Suprapubic skin (tissue), 4 donors: ENCODE data around the gene TSHZ1. TPM values are rescaled to one million over a fixed set of nuclear protein-coding genes. Genes with fewer than 3 reads are reported as not detected.

ENCODE experiments used
- DNase-seq, 2 donors: peaks; one replicate each; pipeline ENCODE4 v3.0.0-alpha.2; 2019; ENCODE audit warnings: low spot score in 2 of 2
- H3K27ac ChIP-seq: fragments of 200-600 bp; sonication (generic); one replicate; pipeline ENCODE4 v1.5.1; 2019
- H3K27me3 ChIP-seq: fragments of 200-600 bp; sonication (generic); one replicate; pipeline ENCODE4 v1.5.1; 2019
- H3K36me3 ChIP-seq: fragments of 200-600 bp; sonication (generic); one replicate; pipeline ENCODE4 v1.5.1; 2019
- H3K4me1 ChIP-seq: fragments of 200-600 bp; sonication (generic); one replicate; pipeline ENCODE4 v1.5.1; 2019
- H3K4me3 ChIP-seq: fragments of 200-600 bp; sonication (generic); one replicate; pipeline ENCODE4 v1.5.1; 2019; ENCODE audit warnings: mild to moderate bottlenecking
- H3K9me3 ChIP-seq: fragments of 200-600 bp; sonication (generic); one replicate; pipeline ENCODE4 v1.5.1; 2019
- EP300 ChIP-seq: sonication (generic); formaldehyde crosslinking; IDR thresholded peaks from one replicate; pipeline ENCODE4 v1.6.1; 2017; ENCODE audit warnings: antibody characterized with exemption
- POLR2A ChIP-seq, 2 donors: fragments of 450-650 bp; IDR thresholded peaks; one replicate each; pipeline ENCODE4 v1.6.1; 2017; ENCODE audit warnings: antibody characterized with exemption in 2 of 2, mild to moderate bottlenecking in 2 of 2, moderate library complexity in 2 of 2
- POLR2AphosphoS5 ChIP-seq, 3 donors: sonication (generic); formaldehyde crosslinking; IDR thresholded peaks; one replicate each; pipeline ENCODE4 v1.6.1; 2017; ENCODE audit warnings: antibody characterized with exemption in 3 of 3
- WGBS: methylation state at CpG from one replicate; pipeline ENCODE4 v1.1.5; 2018; 5-methylcytosine and 5-hydroxymethylcytosine counted together
- total RNA-seq, 4 donors: library from RNA; depleted of rRNA; stranded (reverse); fragments of >200 nt; gene quantifications; one replicate each; pipeline ENCODE4 v1.1.0, GENCODE V29; 2016
- TF ChIP-seq, protein P1 (sequence below), 2 donors: fragments of 200-600 bp in 1 of 2; fragments of 450-650 bp in 1 of 2; sonication (generic) in 1 of 2; IDR thresholded peaks; one replicate each; pipeline ENCODE4 v1.5.1; 2016 to 2019; ENCODE audit warnings: antibody characterized with exemption in 2 of 2, mild to moderate bottlenecking in 1 of 2, moderate library complexity in 1 of 2

TSHZ1 gene
- total RNA-seq, 4 donors from 2014 or later = 15.2 to 24.5 (median 20.3) TPM

GRCh38 chr18:75226956-75227316, 16.3 kb downstream of the TSHZ1 start:
- peak overlapping the region; percentile 24 for H3K4me3 ChIP-seq
- H3K36me3 ChIP-seq = no peaks in the 10 kb centered on the region
- peaks cover 26% of the 10 kb centered on the region for H3K4me1 ChIP-seq
- TF ChIP-seq EP300 = no peak
- no peaks in the 10 kb centered on the region for H3K27me3 ChIP-seq
- WGBS = 62% methylated on average over 5 of the region's 5 CpGs
- H3K9me3 ChIP-seq = no peaks in the 10 kb centered on the region
- no peak for DNase-seq
- no peak overlapping the region for H3K27ac ChIP-seq

DNA sequence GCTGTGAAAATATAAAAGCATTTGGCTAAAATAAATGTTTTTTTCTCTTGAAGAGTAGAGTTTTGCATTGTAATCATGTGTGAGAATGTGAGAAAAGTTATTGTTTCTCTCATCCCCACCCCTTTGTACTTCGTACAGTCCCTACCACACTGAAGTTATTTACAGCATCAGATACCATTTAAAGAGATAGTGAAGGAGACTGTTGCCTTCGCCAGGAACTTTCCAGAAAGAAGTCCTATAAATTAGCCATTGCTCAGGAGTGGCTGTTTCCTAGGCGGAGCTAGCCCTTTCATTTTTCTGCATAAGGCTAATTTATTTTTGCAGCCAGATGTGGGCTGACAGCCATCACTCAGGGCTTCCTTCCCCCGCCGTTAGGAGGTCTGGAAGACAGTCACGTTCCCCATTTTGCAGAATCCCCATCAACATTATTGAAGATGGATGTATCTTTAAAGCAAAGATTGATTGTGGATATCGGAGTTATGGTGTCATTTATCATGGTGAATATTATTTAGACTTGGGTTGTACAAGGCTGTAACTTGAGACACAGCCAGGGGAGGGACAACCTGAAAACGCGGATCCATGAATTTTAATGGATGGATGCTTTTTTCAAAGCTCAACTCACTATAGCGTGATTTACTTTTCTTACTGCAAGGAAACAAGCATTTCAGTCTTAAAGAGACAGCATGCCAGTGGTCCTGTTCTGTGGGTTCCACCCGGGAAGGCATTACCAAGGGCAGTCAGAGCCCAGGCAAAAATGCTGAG, 17.1 kb downstream of the TSHZ1 start:
- Histone ChIP-seq H3K4me3 (peak overlapping the region; percentile 23), H3K27me3 (no peaks in the 10 kb centered on the region), H3K4me1 (peaks cover 26% of the 10 kb centered on the region), H3K9me3 (no peaks in the 10 kb centered on the region), H3K36me3 (no peaks in the 10 kb centered on the region), H3K27ac (no peak overlapping the region)
- WGBS = 52% methylated on average over 11 of the region's 11 CpGs
- no peak for TF ChIP-seq EP300
- TF ChIP-seq, protein P1, sequence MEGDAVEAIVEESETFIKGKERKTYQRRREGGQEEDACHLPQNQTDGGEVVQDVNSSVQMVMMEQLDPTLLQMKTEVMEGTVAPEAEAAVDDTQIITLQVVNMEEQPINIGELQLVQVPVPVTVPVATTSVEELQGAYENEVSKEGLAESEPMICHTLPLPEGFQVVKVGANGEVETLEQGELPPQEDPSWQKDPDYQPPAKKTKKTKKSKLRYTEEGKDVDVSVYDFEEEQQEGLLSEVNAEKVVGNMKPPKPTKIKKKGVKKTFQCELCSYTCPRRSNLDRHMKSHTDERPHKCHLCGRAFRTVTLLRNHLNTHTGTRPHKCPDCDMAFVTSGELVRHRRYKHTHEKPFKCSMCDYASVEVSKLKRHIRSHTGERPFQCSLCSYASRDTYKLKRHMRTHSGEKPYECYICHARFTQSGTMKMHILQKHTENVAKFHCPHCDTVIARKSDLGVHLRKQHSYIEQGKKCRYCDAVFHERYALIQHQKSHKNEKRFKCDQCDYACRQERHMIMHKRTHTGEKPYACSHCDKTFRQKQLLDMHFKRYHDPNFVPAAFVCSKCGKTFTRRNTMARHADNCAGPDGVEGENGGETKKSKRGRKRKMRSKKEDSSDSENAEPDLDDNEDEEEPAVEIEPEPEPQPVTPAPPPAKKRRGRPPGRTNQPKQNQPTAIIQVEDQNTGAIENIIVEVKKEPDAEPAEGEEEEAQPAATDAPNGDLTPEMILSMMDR (IDR thresholded peaks at IDR 0.05) = no peak
- no peak for TF ChIP-seq POLR2A (IDR thresholded peaks at IDR 0.05)
- TF ChIP-seq POLR2AphosphoS5 (IDR thresholded peaks at IDR 0.05) = no peak
- no peak for DNase-seq

GRCh38 chr18:75228967-75229366, 18.4 kb downstream of the TSHZ1 start:
- Histone ChIP-seq H3K4me1 (peaks cover 26% of the 10 kb centered on the region), H3K36me3 (no peaks in the 10 kb centered on the region), H3K9me3 (no peaks in the 10 kb centered on the region), H3K27ac (no peak overlapping the region), H3K4me3 (no peak overlapping the region), H3K27me3 (no peaks in the 10 kb centered on the region)
- no peak for TF ChIP-seq EP300
- DNase-seq = no peak
- WGBS = 86% methylated on average over 9 of the region's 9 CpGs

GRCh38 chr18:75229437-75229836, 18.8 kb downstream of the TSHZ1 start:
- WGBS = 93% methylated on average over 8 of the region's 8 CpGs
- no peak for DNase-seq
- Histone ChIP-seq H3K27ac (no peak overlapping the region), H3K27me3 (no peaks in the 10 kb centered on the region), H3K36me3 (no peaks in the 10 kb centered on the region), H3K4me3 (no peak overlapping the region), H3K9me3 (no peaks in the 10 kb centered on the region), H3K4me1 (peaks cover 26% of the 10 kb centered on the region)
- TF ChIP-seq EP300 = no peak
- TF ChIP-seq, protein P1 (IDR thresholded peaks at IDR 0.05) = no peak
- TF ChIP-seq POLR2A (IDR thresholded peaks at IDR 0.05) = no peak
- TF ChIP-seq POLR2AphosphoS5 (IDR thresholded peaks at IDR 0.05) = no peak

DNA sequence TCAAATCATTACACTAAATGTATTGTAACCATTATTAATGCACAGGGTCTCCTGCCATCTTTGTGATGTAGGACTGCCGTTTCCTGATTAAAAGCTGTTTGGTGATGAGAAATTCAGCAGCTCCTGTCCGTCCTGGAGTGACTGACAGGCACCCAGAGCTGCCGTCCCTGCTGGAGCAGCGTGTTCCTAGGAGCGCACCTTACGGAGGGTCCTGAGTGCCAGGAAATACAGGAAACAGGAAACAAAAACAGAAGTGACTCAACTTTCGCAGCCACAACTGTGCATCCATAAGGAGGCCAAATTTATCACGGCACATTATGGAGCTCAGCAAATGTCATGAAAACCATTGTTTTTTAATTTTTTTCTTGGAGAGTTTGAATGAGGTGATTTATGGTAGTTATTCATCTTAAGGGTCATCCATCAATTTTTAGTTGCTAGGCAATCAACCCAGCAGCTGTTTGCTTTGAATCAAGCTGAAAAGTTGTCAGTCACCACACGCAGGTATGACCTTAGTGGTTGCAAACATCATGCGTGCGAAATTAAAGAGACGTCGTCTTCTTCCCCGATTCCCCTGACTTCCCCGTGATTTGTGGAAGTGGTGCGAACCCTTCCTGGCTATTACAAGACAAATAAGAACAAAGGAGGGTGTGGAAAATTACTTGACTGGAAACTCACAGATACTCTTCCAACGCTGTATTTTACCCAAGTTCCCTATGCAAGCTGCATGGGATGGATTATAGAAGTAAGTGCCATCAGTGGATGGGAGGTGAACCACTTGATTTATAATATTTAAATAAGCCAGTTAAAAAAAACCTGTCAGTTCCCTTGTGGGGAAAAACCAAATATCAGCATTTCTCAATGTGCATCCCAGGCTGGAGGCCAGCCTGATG, 19.8 kb downstream of the TSHZ1 start:
- peaks cover 26% of the 10 kb centered on the region for H3K4me1 ChIP-seq
- no peaks in the 10 kb centered on the region for H3K27me3 ChIP-seq
- WGBS = 84% methylated on average over 17 of the region's 17 CpGs
- no peak overlapping the region for H3K4me3 ChIP-seq
- no peaks in the 10 kb centered on the region for H3K9me3 ChIP-seq
- no peaks in the 10 kb centered on the region for H3K36me3 ChIP-seq
- TF ChIP-seq POLR2AphosphoS5 (IDR thresholded peaks at IDR 0.05) (no peak), POLR2A (IDR thresholded peaks at IDR 0.05) (no peak), EP300 (no peak)
- TF ChIP-seq, protein P1 (IDR thresholded peaks at IDR 0.05) = no peak
- no peak for DNase-seq
- no peak overlapping the region for H3K27ac ChIP-seq

DNA sequence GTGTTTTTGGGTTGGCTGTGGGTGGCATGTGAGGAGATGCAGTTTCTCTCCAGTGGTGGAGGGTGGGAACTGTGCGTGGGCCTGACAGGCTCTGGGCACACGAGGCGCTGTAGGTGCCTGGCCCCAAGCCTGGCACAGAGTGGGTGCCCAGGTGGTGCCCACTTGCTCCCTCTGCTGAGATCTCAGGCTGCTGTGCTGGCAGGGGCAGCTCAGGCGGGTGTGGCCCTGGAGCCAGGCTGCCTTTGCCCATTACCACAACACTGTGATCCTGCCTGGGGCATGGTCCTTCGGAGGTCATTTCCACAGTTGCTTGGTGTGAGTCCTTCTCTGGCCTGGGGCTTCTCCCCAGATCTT, 20.4 kb downstream of the TSHZ1 start:
- TF ChIP-seq, protein P1 (IDR thresholded peaks at IDR 0.05) = no peak
- no peak for TF ChIP-seq EP300
- TF ChIP-seq POLR2AphosphoS5 (IDR thresholded peaks at IDR 0.05) = no peak
- TF ChIP-seq POLR2A (IDR thresholded peaks at IDR 0.05) = no peak
- Histone ChIP-seq H3K27ac (no peak overlapping the region), H3K36me3 (no peaks in the 10 kb centered on the region), H3K4me3 (no peak overlapping the region), H3K27me3 (no peaks in the 10 kb centered on the region), H3K4me1 (peaks cover 26% of the 10 kb centered on the region), H3K9me3 (no peaks in the 10 kb centered on the region)
- WGBS = 83% methylated on average over 5 of the region's 5 CpGs
- DNase-seq = no peak
